HG02763 (cell line): ENCODE data around the gene NPFFR1.
"Not testable (repeated sequence)": the region's sequence is repeated elsewhere in the genome, so short reads cannot be mapped to it uniquely, and the experiment has no call there.

ENCODE experiments used
- ATAC-seq: cut with Tn5 transposase; IDR thresholded peaks from one replicate; pipeline ENCODE4 v1.9.1; 2021; ENCODE audit warnings: mild to moderate bottlenecking, moderate library complexity; ENCODE audit not compliant: unreplicated experiment

The NPFFR1 gene

GRCh38 chr10:70258216-70258615 lies 25.6 kb downstream of the NPFFR1 start:
- no peak for ATAC-seq

GRCh38 chr10:70257816-70258215 lies 26.0 kb downstream of the NPFFR1 start:
- not testable (repeated sequence) for ATAC-seq

- ATAC-seq: no peak
Measured at GRCh38 chr10:70256463-70256862, 27.3 kb downstream of the NPFFR1 start.

GRCh38 chr10:70255329-70256299 lies 28.2 kb downstream of the NPFFR1 start:
- no peak for ATAC-seq

- no peak for ATAC-seq
Measured at GRCh38 chr10:70254778-70255328, 29.0 kb downstream of the NPFFR1 start.

- ATAC-seq: no peak
Measured at GRCh38 chr10:70253878-70254765, 29.7 kb downstream of the NPFFR1 start.

- ATAC-seq: no peak
Measured at GRCh38 chr10:70250961-70251680, 32.7 kb downstream of the NPFFR1 start.

- no peak for ATAC-seq
Measured at GRCh38 chr10:70247360-70247759, 36.4 kb downstream of the NPFFR1 start.

- no peak for ATAC-seq
Measured at GRCh38 chr10:70241081-70241480, 42.7 kb downstream of the NPFFR1 start.

GRCh38 chr10:70239986-70240385 lies 43.8 kb downstream of the NPFFR1 start:
- not testable (repeated sequence) for ATAC-seq

- not testable (repeated sequence) for ATAC-seq
Measured at GRCh38 chr10:70239077-70239976, 44.5 kb downstream of the NPFFR1 start.

GRCh38 chr10:70237958-70238536 lies 45.8 kb downstream of the NPFFR1 start:
- not testable (repeated sequence) for ATAC-seq

GRCh38 chr10:70234668-70235447 lies 48.9 kb downstream of the NPFFR1 start:
- no peak for ATAC-seq

GRCh38 chr10:70233939-70234300 lies 49.9 kb downstream of the NPFFR1 start:
- no peak for ATAC-seq

GRCh38 chr10:70233109-70233938 lies 50.5 kb downstream of the NPFFR1 start, which contains the start of gene PPA1:
Gene PPA1 (minus strand): TSS chr10:70233429. CDS start chr10:70233327, 102 bp downstream.
- peak; percentile 87 for ATAC-seq

GRCh38 chr10:70232859-70233108 lies 51.0 kb downstream of the NPFFR1 start:
- ATAC-seq: no peak

- no peak for ATAC-seq
Measured at GRCh38 chr10:70232155-70232858, 51.5 kb downstream of the NPFFR1 start.
